C4-2B (cell line): ENCODE data around the gene CCL8.

ENCODE experiments used
- H3K27ac ChIP-seq: fragments of 450-650 bp; 2 replicates; pipeline ENCODE4 v1.5.1; 2017
- ZFX ChIP-seq: fragments of 450-650 bp; IDR thresholded peaks from 2 replicates; pipeline ENCODE4 v1.6.1; 2017
- TF ChIP-seq, protein P1 (sequence below): fragments of 450-650 bp; conservative IDR thresholded peaks from 2 replicates; pipeline ENCODE4 v1.5.1; 2017; ENCODE audit warnings: mild to moderate bottlenecking

The CCL8 gene

DNA sequence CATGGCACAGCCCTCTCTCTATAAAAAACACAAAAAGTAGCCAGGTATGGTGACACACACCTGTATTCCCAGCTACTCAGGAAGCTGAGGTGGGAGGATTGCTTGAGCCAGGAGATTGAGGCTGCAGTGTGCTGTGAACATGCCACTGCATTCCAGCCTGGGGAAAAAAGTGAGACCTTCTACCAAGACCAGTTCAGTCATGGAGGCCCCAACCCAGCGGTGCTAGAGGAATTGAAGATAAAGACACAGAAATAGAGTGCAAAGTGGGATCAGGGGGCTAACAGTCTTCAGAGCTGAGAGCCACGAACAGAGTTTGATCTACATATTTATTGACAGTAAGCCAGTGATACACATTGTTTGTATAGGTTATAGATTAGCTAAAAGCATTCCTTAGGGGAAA lies 15.6 kb upstream of the CCL8 start:
- no peak overlapping the region for H3K27ac ChIP-seq
- TF ChIP-seq ZFX: no peak
- TF ChIP-seq, protein P1, sequence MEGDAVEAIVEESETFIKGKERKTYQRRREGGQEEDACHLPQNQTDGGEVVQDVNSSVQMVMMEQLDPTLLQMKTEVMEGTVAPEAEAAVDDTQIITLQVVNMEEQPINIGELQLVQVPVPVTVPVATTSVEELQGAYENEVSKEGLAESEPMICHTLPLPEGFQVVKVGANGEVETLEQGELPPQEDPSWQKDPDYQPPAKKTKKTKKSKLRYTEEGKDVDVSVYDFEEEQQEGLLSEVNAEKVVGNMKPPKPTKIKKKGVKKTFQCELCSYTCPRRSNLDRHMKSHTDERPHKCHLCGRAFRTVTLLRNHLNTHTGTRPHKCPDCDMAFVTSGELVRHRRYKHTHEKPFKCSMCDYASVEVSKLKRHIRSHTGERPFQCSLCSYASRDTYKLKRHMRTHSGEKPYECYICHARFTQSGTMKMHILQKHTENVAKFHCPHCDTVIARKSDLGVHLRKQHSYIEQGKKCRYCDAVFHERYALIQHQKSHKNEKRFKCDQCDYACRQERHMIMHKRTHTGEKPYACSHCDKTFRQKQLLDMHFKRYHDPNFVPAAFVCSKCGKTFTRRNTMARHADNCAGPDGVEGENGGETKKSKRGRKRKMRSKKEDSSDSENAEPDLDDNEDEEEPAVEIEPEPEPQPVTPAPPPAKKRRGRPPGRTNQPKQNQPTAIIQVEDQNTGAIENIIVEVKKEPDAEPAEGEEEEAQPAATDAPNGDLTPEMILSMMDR: no peak

DNA sequence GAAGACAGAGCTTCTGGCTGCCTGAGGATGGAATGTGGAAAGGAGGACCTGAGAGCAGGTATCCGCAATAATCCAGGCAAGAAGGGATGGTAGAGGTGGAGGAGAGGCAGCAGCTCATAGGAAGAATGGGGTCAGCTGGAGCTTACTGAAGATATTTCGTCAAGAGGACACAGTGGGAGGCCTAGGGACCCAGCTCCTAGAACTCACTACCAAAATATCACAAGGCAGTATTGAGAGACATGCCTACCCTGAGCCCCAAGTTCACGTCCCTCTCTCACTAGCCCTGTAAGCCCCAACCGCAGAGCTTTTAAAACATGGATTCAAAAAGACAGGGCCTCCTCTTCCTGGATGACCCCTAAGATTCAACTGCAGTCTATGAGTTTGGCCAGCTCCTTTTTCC lies 14.2 kb upstream of the CCL8 start:
- no peak overlapping the region for H3K27ac ChIP-seq
- TF ChIP-seq, protein P1: no peak
- no peak for TF ChIP-seq ZFX

DNA sequence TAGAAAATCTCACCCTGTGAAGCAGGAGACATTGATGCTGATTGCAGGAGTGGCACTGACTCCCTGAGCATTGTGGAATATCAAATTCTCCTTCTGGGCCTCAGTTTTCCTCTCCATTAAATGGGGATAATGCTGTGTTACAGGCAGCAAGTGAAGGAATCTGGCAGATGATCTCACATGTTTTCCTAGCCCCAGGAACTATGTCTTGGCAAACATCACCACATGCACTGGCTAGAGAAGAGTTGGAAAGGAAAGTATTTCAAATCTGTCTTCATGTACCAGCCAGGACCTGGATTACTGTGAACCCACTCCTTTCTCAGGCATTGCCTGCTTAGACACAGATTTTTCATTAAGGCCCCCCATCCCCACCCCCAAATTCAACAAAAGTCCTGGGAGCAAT lies 13.6 kb upstream of the CCL8 start:
- H3K27ac ChIP-seq: no peak overlapping the region

DNA sequence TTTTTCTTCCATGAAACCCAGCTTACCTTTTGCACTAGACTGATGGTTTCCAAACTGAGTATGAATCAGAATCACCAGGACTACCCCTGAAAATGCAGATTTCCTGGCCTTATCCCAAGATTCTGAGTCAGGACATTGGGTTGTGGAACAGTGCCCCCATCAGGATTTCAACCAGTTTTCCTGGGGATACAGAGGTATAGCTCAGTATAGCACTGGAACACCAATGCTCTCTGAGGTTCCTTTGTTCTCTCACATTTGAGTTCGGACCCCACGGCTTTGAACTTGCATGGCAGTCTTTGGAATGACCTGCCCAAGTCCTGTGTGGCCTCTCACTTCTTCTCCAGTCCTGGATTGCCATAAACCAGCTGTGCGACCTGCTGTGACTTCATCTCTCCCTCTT lies 12.8 kb upstream of the CCL8 start:
- TF ChIP-seq ZFX: no peak
- TF ChIP-seq, protein P1: peak; percentile 30
- no peak overlapping the region for H3K27ac ChIP-seq

More for the DNA sequence above, 13.6 kb upstream of the CCL8 start:
- TF ChIP-seq, protein P1: no peak
- TF ChIP-seq ZFX: no peak

DNA sequence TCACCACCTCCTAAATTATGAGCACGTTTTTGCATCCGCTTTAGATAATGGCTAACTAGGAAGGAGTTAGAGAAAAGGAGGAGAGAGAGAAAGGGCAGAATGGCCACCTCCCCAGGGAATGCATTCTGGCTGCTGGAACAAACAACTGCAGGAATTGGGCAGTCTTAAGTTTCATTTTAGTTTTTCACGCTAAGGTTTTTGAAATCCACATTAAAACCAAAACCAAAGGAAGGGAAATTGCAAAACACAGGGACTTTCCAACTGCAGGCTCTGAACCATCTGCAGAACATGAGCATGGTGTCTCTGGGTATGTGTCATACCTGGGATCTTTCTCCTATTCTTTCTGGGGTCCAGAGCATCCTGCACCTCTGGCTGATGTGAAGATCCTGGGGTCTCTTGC lies 12.1 kb upstream of the CCL8 start:
- TF ChIP-seq ZFX: no peak
- TF ChIP-seq, protein P1: no peak
- H3K27ac ChIP-seq: no peak overlapping the region

DNA sequence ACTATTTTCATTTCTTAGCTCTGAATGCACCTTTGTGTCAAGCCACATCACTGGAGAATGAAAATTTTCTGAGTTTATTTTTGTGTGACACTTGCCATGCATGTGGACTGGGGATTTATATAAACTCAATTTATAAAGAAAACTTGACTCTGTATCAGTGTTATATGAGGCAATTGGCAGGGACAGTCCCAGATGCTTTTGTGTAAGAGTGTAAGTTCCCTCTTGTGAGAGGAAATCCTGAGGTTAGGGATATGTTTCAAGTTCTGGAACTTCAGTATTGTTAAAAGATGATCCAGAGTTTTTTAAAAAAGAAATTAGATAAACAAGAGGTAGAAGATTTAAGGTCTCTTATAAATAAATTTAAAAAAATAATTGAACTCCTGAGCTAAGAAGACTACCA lies 10.9 kb upstream of the CCL8 start:
- TF ChIP-seq, protein P1: no peak
- no peak for TF ChIP-seq ZFX
- no peak overlapping the region for H3K27ac ChIP-seq

DNA sequence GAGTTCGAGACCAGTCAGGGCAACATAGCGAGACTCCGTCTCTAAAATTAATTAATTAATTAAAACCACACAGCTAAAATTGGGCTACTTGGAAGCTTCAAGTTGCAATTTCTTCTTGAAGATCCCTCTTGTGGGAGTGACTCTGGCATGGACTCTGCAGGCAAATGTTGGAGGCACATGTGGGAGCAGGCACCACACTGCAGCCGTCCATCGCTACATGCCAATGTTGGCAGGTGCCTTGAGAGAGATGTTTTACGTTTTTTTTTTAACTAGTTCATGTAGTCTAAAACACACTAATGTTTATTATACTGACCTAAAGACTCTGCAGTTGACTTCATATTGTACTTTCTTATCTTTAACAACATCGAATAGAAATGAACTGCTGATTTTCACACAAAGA lies 7.9 kb upstream of the CCL8 start:
- no peak for TF ChIP-seq ZFX
- TF ChIP-seq, protein P1: no peak
- H3K27ac ChIP-seq: no peak overlapping the region
